Activated CD4-positive, alpha-beta memory T cell treated with anti-CD3 and anti-CD28 coated beads, Interleukin-2, amount 10 ng/mL, durations not matched to agents 7 days and 5 days (primary cell): ENCODE results near the gene CDAN1. TPM values are rescaled to one million over a fixed set of nuclear protein-coding genes. Genes with fewer than 3 reads are reported as not detected.
A peak's percentile ranks its signal among the peaks of the same experiment; 100 is the strongest.

Source experiments
- CTCF ChIA-PET: fragments of 350-600 bp; sonication (Branson Sonifier 250); formaldehyde crosslinking; loops from one replicate; lab custom pipeline; 2021; ENCODE audit warnings: antibody characterized with exemption, inconsistent platforms; lab: Charles Lee
- POLR2A ChIA-PET: fragments of 350-600 bp; sonication (Branson Sonifier 250); formaldehyde crosslinking; loops from one replicate; lab custom pipeline; 2021; ENCODE audit warnings: antibody characterized with exemption; lab: Charles Lee
- DNase-seq: peaks from one replicate; pipeline ENCODE4 v3.0.0-alpha.2; 2020
- H3K27ac Mint-ChIP-seq: one replicate; pipeline ENCODE4 v1.8.0; 2021; ENCODE audit warnings: mild to moderate bottlenecking, mixed read lengths
- H3K27me3 Mint-ChIP-seq: one replicate; pipeline ENCODE4 v1.8.0; 2021; ENCODE audit warnings: mixed read lengths
- H3K36me3 Mint-ChIP-seq: one replicate; pipeline ENCODE4 v1.8.0; 2021; ENCODE audit warnings: low read depth, mixed read lengths
- H3K4me1 Mint-ChIP-seq: one replicate; pipeline ENCODE4 v1.8.0; 2021; ENCODE audit warnings: mixed read lengths
- H3K4me3 Mint-ChIP-seq: one replicate; pipeline ENCODE4 v1.8.0; 2021; ENCODE audit warnings: mild to moderate bottlenecking, mixed read lengths
- H3K9me3 Mint-ChIP-seq: one replicate; pipeline ENCODE4 v1.8.0; 2021; ENCODE audit warnings: mixed read lengths
- total RNA-seq, 2 experiments: library from RNA; stranded (reverse); gene quantifications; one replicate each; pipeline ENCODE4 v1.2.3, GENCODE V29; 2021

Gene CDAN1
- total RNA-seq, 2 experiments from 2014 or later = 22.1 to 26.2 TPM

- no peak overlapping the region for H3K4me3 Mint-ChIP-seq
- peaks cover 32% of the 10 kb centered on the region for H3K36me3 Mint-ChIP-seq
- no peaks in the 10 kb centered on the region for H3K4me1 Mint-ChIP-seq
- H3K27ac Mint-ChIP-seq = no peak overlapping the region
- no peaks in the 10 kb centered on the region for H3K27me3 Mint-ChIP-seq
- DNase-seq = no peak
- ChIA-PET POLR2A (interaction anchor here (0.9 kb wide), 1 partner anchor 13 kb away, joined by 3 read pairs; no protein-coding TSS in a partner anchor), CTCF (no interaction called here)
- peaks cover 3% of the 10 kb centered on the region for H3K9me3 Mint-ChIP-seq
Measured at GRCh38 chr15:42749266-42749665, 12.3 kb upstream of the CDAN1 start.

- Mint-ChIP-seq H3K9me3 (no peaks in the 10 kb centered on the region), H3K4me1 (no peaks in the 10 kb centered on the region), H3K36me3 (peaks cover 3% of the 10 kb centered on the region), H3K27me3 (no peaks in the 10 kb centered on the region), H3K27ac (no peak overlapping the region), H3K4me3 (no peak overlapping the region)
- no peak for DNase-seq
- CTCF ChIA-PET = interaction anchor here (1.3 kb wide), 1 partner anchor 182 kb away, joined by 6 read pairs; no protein-coding TSS in a partner anchor
- POLR2A ChIA-PET = interaction anchor here (0.6 kb wide), 1 partner anchor 30 kb away, joined by 3 read pairs; no protein-coding TSS in a partner anchor
Measured at GRCh38 chr15:42744195-42744594, 7.3 kb upstream of the CDAN1 start.

DNA sequence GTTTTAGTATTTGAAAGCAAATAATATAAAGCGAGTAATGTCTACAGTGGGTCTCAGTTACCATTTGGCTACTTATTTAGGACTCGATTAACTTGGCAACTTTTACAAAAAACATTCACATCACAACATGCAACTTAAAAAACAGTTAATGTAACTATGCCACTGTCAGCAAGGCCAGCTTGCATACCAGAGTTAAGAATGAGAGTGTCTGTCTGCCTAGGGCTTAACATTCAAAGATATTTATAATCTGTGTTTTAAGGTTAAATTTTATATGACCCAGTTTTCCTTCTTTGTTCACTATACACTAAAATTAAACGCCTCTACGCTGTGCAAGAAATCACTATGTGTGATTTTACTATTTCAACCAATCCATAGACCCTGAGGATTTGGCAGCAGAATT, 5.2 kb upstream of the CDAN1 start:
- Mint-ChIP-seq H3K4me3 (no peak overlapping the region), H3K27ac (no peak overlapping the region), H3K9me3 (no peaks in the 10 kb centered on the region), H3K36me3 (peaks cover 3% of the 10 kb centered on the region), H3K27me3 (no peaks in the 10 kb centered on the region), H3K4me1 (peaks cover 5% of the 10 kb centered on the region)
- ChIA-PET CTCF (no interaction called here), POLR2A (no interaction called here)
- DNase-seq = no peak

- POLR2A ChIA-PET = no interaction called here
- CTCF ChIA-PET = no interaction called here
Measured at GRCh38 chr15:42741710-42742109, 4.8 kb upstream of the CDAN1 start.

DNA sequence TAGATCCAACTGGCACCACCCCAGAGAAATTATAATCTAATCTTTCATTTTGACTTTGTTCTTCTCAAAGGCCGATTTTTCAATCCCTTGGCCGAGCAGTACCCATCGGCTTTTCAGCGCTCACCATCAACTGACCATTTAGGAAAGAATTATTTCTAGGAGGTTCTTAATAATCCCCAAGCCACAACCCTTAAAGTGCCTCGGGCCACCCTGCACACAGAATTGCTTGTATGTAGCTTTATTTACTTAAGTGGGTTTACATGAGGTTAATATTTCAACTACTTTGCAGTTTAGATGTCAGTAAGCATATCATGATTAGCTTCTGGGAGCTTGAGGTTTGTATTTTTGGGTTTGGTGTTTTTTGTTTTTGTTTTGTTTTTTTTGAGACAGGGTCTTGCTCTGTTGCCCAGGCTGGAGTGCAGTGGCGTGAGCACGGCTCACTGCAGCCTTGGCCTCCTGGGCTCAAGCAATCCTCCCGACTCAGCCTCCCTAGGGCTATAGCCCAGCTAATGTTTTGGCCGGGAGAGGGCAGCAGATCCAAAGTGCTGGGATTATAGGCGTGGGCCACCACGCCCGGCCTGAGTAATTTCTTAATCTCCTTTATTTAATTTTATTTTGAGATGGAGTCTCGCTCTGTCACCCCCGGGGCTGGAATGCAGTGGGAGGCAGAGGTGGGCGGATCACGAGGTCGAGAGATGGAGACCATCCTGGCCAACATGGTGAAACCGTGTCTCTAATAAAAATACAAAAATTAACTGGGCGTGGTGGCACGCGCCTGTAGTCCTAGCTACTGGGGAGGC, 801 bp upstream of the CDAN1 start:
- no peak for DNase-seq
- H3K9me3 Mint-ChIP-seq = no peaks in the 10 kb centered on the region
- ChIA-PET CTCF (interaction anchor here (1.1 to 3.6 kb wide), 2 partner anchors 31 to 188 kb away, joined by 3 to 14 read pairs; no protein-coding TSS in a partner anchor), POLR2A (interaction anchor here (1.0 to 3.1 kb wide), 7 partner anchors 8 to 585 kb away, joined by 3 to 12 read pairs (median 3); partner anchors contain the start of genes TTBK2 and ZNF106)
- H3K4me3 Mint-ChIP-seq = peak overlapping the region; percentile 73
- H3K27ac Mint-ChIP-seq = peak overlapping the region; percentile 60
- H3K27me3 Mint-ChIP-seq = no peaks in the 10 kb centered on the region
- H3K36me3 Mint-ChIP-seq = peaks cover 19% of the 10 kb centered on the region
- peaks cover 20% of the 10 kb centered on the region for H3K4me1 Mint-ChIP-seq

More at GRCh38 chr15:42741710-42742109, 4.8 kb upstream of the CDAN1 start:
- Mint-ChIP-seq H3K27ac (no peak overlapping the region), H3K36me3 (peaks cover 3% of the 10 kb centered on the region), H3K4me1 (peaks cover 6% of the 10 kb centered on the region), H3K9me3 (no peaks in the 10 kb centered on the region), H3K27me3 (no peaks in the 10 kb centered on the region), H3K4me3 (no peak overlapping the region)
- no peak for DNase-seq

- no peak for DNase-seq
- Mint-ChIP-seq H3K27ac (peak overlapping the region; percentile 21), H3K27me3 (no peaks in the 10 kb centered on the region), H3K9me3 (no peaks in the 10 kb centered on the region), H3K4me3 (peak overlapping the region; percentile 73), H3K4me1 (peaks cover 20% of the 10 kb centered on the region), H3K36me3 (peaks cover 32% of the 10 kb centered on the region)
- ChIA-PET POLR2A (interaction anchor here (0.9 to 3.1 kb wide), 10 partner anchors 9 to 463 kb away, joined by 3 to 12 read pairs (median 4); partner anchors contain the start of genes GANC, STARD9, TMEM87A and TTBK2), CTCF (interaction anchor here (0.6 to 3.6 kb wide), 2 partner anchors 190 to 322 kb away, joined by 3 to 14 read pairs; no protein-coding TSS in a partner anchor)
Measured at GRCh38 chr15:42736178-42736792, 643 bp downstream of the CDAN1 start.

DNA sequence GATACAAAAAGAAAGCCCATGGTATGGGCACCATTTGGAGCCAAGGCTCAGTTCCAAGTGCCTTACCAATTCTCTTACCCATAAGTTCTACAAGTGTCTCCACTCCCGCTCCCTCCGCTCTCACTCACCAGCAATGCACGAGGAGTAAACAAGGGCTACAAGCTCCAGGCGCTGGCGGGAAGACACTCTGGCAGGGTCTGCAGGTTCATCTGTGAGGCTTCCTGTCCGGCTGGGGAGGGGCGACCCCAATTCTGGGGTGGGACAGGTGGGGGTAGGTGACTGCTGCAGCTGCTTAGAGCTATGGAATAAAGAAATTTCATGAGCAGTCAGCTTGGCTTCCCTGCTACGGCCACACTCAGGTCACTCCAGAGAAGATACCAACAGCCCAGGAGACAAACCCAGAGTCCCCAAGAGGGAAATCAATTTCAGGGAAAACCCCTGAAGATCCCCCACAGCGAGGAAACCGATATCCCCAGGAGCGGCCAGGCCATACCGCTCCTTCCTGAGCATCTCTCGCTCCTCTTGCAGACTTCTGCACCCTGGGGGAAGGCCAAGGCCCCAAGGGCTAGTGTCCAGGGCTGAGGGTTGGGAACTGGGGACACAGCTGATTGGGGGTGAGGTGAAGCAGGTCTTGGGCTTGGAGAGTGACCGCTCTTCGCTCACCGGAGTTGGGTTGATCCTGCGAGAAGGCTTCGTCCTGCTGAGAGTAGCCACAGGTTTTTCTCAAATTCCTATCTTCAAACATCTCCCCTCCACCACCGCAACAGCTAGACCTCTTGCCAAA, 1.4 kb downstream of the CDAN1 start:
- Mint-ChIP-seq H3K36me3 (peaks cover 36% of the 10 kb centered on the region), H3K9me3 (no peaks in the 10 kb centered on the region), H3K4me3 (peak overlapping the region; percentile 73), H3K4me1 (peaks cover 20% of the 10 kb centered on the region), H3K27ac (peak overlapping the region; percentile 21), H3K27me3 (no peaks in the 10 kb centered on the region)
- CTCF ChIA-PET = interaction anchor here (0.9 to 3.6 kb wide), 2 partner anchors 29 to 190 kb away, joined by 4 to 14 read pairs; no protein-coding TSS in a partner anchor
- POLR2A ChIA-PET = interaction anchor here (0.6 to 2.8 kb wide), 8 partner anchors 9 to 462 kb away, joined by 3 to 12 read pairs (median 4); partner anchors contain the start of genes GANC, STARD9 and TMEM87A
- no peak for DNase-seq

- H3K36me3 Mint-ChIP-seq = peaks cover 49% of the 10 kb centered on the region
- ChIA-PET POLR2A (no interaction called here), CTCF (no interaction called here)
- H3K4me3 Mint-ChIP-seq = no peak overlapping the region
- H3K27ac Mint-ChIP-seq = no peak overlapping the region
- H3K9me3 Mint-ChIP-seq = no peaks in the 10 kb centered on the region
- DNase-seq = no peak
- H3K4me1 Mint-ChIP-seq = peaks cover 20% of the 10 kb centered on the region
- no peaks in the 10 kb centered on the region for H3K27me3 Mint-ChIP-seq
Measured at GRCh38 chr15:42734076-42734672, 2.8 kb downstream of the CDAN1 start.

DNA sequence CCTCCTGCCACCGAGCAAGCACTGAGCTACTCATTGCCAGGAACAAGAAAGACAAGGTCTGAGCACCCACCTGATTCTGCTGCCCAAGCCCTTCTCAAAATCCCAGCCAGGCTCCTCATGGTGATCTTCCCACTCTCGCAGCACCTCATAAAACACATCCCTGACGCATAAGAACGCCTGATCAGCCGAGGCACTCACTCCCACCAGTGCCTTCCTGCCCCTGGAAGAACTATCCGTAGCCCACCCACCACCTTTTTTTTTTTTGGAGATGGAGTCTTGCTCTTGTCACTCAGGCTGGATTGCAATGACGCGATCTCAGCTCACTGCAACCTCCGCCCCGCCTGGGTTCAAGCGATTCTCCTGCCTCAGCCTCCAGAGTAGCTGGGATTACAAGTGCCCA, 3.9 kb downstream of the CDAN1 start:
- Mint-ChIP-seq H3K27me3 (no peaks in the 10 kb centered on the region), H3K9me3 (no peaks in the 10 kb centered on the region), H3K27ac (no peak overlapping the region), H3K36me3 (peaks cover 55% of the 10 kb centered on the region), H3K4me1 (peaks cover 20% of the 10 kb centered on the region), H3K4me3 (no peak overlapping the region)
- no peak for DNase-seq
- POLR2A ChIA-PET = no interaction called here
- CTCF ChIA-PET = interaction anchor here (1.0 kb wide), 1 partner anchor 193 kb away, joined by 3 read pairs; no protein-coding TSS in a partner anchor

- Mint-ChIP-seq H3K4me1 (peaks cover 16% of the 10 kb centered on the region), H3K27ac (no peak overlapping the region), H3K4me3 (no peak overlapping the region), H3K36me3 (peaks cover 60% of the 10 kb centered on the region), H3K9me3 (no peaks in the 10 kb centered on the region), H3K27me3 (no peaks in the 10 kb centered on the region)
- POLR2A ChIA-PET = no interaction called here
- CTCF ChIA-PET = no interaction called here
- DNase-seq = no peak
Measured at GRCh38 chr15:42732095-42732827, 4.7 kb downstream of the CDAN1 start.

DNA sequence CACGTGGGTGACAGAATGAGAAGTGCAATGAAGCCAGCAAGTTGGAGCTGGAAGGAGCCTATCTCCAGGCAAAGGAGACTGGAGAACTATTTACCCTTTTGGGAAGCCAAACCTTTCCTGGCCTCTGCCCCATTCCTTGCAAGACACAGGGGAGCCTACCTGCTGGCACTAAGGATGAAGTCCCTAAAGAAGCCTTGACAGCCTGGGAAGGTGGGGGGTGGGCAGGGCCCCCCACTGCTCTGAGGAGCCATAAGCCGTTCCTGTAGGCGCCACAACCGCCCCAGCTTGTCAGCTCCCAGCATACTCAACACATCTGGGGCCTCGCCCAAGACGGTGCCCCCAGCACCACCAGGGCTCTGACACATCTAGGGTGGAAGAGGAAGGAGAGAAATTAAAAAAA, 5.5 kb downstream of the CDAN1 start:
- H3K36me3 Mint-ChIP-seq = peaks cover 65% of the 10 kb centered on the region
- ChIA-PET POLR2A (interaction anchor here (1.9 kb wide), 1 partner anchor 11 kb away, joined by 4 read pairs; no protein-coding TSS in a partner anchor), CTCF (no interaction called here)
- peaks cover 14% of the 10 kb centered on the region for H3K4me1 Mint-ChIP-seq
- H3K4me3 Mint-ChIP-seq = no peak overlapping the region
- no peak overlapping the region for H3K27ac Mint-ChIP-seq
- no peaks in the 10 kb centered on the region for H3K27me3 Mint-ChIP-seq
- no peak for DNase-seq
- H3K9me3 Mint-ChIP-seq = no peaks in the 10 kb centered on the region
